Measurements from ENCODE around the gene USP31. TPM values are rescaled to one million over a fixed set of nuclear protein-coding genes. Genes with fewer than 3 reads are reported as not detected.

The USP31 gene
- total RNA-seq, 2 experiments from 2014 or later, result 6.2 to 6.8 TPM

- H3K4me3 Mint-ChIP-seq, result no peak overlapping the region
- no peak for ATAC-seq
- POLR2A ChIA-PET, result no interaction called here
- H3K9me3 Mint-ChIP-seq (ENCODE audit: insufficient read depth), result no peaks in the 10 kb centered on the region
- H3K27me3 Mint-ChIP-seq (ENCODE audit: low read depth), result peaks cover 2% of the 10 kb centered on the region
- H3K27ac Mint-ChIP-seq, result no peak overlapping the region
- no peak for DNase-seq
- no peaks in the 10 kb centered on the region for H3K4me1 Mint-ChIP-seq (ENCODE audit: low read depth)
- CTCF ChIA-PET, result no interaction called here
- H3K36me3 Mint-ChIP-seq (ENCODE audit: low read depth), result peaks cover 6% of the 10 kb centered on the region
Measured at GRCh38 chr16:23064639-23065038, 84.6 kb downstream of the USP31 start.

DNA sequence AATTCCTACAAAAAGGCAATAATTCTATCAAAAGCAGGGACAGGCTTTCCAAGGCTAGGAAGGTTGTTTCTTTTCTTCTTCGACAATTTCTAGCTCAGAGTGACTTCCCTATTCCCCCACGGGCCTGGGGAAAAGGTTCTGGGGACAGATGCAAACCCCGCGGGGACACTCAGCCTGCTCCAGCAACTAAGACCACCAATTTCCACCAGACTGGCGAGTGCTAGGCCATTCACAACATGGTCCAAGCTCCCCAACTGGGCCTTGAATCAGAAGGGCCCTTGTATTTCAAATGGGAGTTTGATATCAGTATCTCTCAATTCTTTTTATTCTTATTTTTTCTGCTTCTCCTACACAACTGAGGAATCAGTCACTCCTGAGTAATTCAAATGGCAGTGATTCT lies 86.7 kb downstream of the USP31 start:
- ChIA-PET CTCF (interaction anchor here (0.7 kb wide), 1 partner anchor 18 kb away, joined by 3 read pairs; no protein-coding TSS in a partner anchor), POLR2A (no interaction called here)
- Mint-ChIP-seq H3K9me3 (ENCODE audit: insufficient read depth) (no peaks in the 10 kb centered on the region), H3K27ac (no peak overlapping the region), H3K4me1 (ENCODE audit: low read depth) (no peaks in the 10 kb centered on the region), H3K27me3 (ENCODE audit: low read depth) (peaks cover 6% of the 10 kb centered on the region), H3K4me3 (no peak overlapping the region), H3K36me3 (ENCODE audit: low read depth) (no peaks in the 10 kb centered on the region)
- ATAC-seq, result no peak
- DNase-seq, result no peak

DNA sequence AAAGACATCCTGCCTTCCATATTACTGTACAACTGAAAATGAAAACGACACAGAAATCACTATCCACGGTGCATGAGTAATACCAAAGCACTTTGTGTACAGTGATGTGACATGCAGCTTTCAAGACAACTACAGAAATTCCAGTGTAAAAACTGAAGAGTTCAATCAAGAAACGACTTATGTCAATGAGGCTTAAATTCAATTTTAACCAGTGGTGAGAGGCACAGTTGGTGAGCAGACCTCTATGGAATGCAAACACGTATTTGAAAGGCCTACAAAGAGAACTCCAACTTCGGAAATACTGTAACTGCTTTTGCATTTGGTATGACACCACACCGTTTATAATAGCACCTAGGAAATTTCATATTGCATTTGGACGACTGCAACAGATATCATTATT lies 87.6 kb downstream of the USP31 start:
- ATAC-seq (no peak), DNase-seq (no peak)
- H3K36me3 Mint-ChIP-seq (ENCODE audit: low read depth), result no peaks in the 10 kb centered on the region
- CTCF ChIA-PET, result interaction anchor here (1.5 kb wide), 1 partner anchor 15 kb away, joined by 4 read pairs; no protein-coding TSS in a partner anchor
- POLR2A ChIA-PET, result interaction anchor here (0.7 kb wide), 1 partner anchor 358 kb away, joined by 4 read pairs; no protein-coding TSS in a partner anchor
- no peak overlapping the region for H3K27ac Mint-ChIP-seq
- peaks cover 10% of the 10 kb centered on the region for H3K27me3 Mint-ChIP-seq (ENCODE audit: low read depth)
- no peak overlapping the region for H3K4me3 Mint-ChIP-seq
- no peaks in the 10 kb centered on the region for H3K4me1 Mint-ChIP-seq (ENCODE audit: low read depth)
- no peaks in the 10 kb centered on the region for H3K9me3 Mint-ChIP-seq (ENCODE audit: insufficient read depth)

GRCh38 chr16:23060458-23061320 lies 88.6 kb downstream of the USP31 start:
- H3K27ac Mint-ChIP-seq, result no peak overlapping the region
- ChIA-PET CTCF (interaction anchor here (0.6 to 1.5 kb wide), 4 partner anchors 10 to 374 kb away, joined by 3 to 4 read pairs (median 4); no protein-coding TSS in a partner anchor), POLR2A (no interaction called here)
- peak; percentile 60 for ATAC-seq
- H3K4me1 Mint-ChIP-seq (ENCODE audit: low read depth), result no peaks in the 10 kb centered on the region
- peaks cover 14% of the 10 kb centered on the region for H3K27me3 Mint-ChIP-seq (ENCODE audit: low read depth)
- no peaks in the 10 kb centered on the region for H3K36me3 Mint-ChIP-seq (ENCODE audit: low read depth)
- H3K4me3 Mint-ChIP-seq, result no peak overlapping the region
- H3K9me3 Mint-ChIP-seq (ENCODE audit: insufficient read depth), result no peaks in the 10 kb centered on the region
- peak; percentile 63 for DNase-seq

GRCh38 chr16:23059433-23059832 lies 89.8 kb downstream of the USP31 start:
- POLR2A ChIA-PET, result no interaction called here
- Mint-ChIP-seq H3K9me3 (ENCODE audit: insufficient read depth) (no peaks in the 10 kb centered on the region), H3K4me3 (no peak overlapping the region), H3K36me3 (ENCODE audit: low read depth) (no peaks in the 10 kb centered on the region), H3K27me3 (ENCODE audit: low read depth) (peaks cover 22% of the 10 kb centered on the region), H3K4me1 (ENCODE audit: low read depth) (no peaks in the 10 kb centered on the region), H3K27ac (no peak overlapping the region)
- DNase-seq (no peak), ATAC-seq (no peak)
- CTCF ChIA-PET, result interaction anchor here (0.7 kb wide), 1 partner anchor 161 kb away, joined by 3 read pairs; no protein-coding TSS in a partner anchor

- ChIA-PET POLR2A (interaction anchor here (0.6 kb wide), 1 partner anchor 382 kb away, joined by 3 read pairs; no protein-coding TSS in a partner anchor), CTCF (no interaction called here)
- no peaks in the 10 kb centered on the region for H3K9me3 Mint-ChIP-seq (ENCODE audit: insufficient read depth)
- no peak overlapping the region for H3K4me3 Mint-ChIP-seq
- H3K27me3 Mint-ChIP-seq (ENCODE audit: low read depth), result peaks cover 24% of the 10 kb centered on the region
- no peak overlapping the region for H3K27ac Mint-ChIP-seq
- ATAC-seq, result no peak
- H3K36me3 Mint-ChIP-seq (ENCODE audit: low read depth), result no peaks in the 10 kb centered on the region
- DNase-seq, result no peak
- no peaks in the 10 kb centered on the region for H3K4me1 Mint-ChIP-seq (ENCODE audit: low read depth)
Measured at GRCh38 chr16:23058576-23058975, 90.7 kb downstream of the USP31 start.

DNA sequence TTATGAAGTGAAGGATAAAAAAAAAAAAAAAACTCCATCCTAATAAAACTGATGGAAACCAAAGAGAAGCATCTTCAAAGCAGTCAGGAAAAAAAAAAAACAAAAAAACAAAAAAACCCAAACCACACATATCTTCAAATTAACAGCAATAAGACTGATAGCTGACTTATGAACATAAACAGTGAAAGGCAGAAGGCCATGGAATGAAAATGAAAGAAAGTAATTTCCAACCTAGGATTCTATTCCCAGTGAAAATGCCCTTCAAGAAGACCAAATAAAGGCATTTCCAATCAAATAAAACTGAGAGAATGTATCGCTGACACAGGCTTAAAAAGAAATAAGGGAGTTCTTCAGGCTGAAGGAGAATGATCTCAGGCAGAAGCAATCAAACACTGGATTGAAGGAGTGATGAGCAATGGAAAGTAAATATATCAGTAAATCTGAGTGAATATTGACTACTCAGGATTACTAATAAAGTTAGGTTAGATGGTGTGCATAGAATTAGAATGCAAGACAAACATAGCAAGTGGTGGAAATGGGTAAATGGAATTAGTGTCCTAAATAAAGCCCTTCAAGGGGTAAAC lies 92.1 kb downstream of the USP31 start:
- no peaks in the 10 kb centered on the region for H3K9me3 Mint-ChIP-seq (ENCODE audit: insufficient read depth)
- H3K36me3 Mint-ChIP-seq (ENCODE audit: low read depth), result no peaks in the 10 kb centered on the region
- H3K4me3 Mint-ChIP-seq, result no peak overlapping the region
- ChIA-PET CTCF (no interaction called here), POLR2A (no interaction called here)
- DNase-seq (no peak), ATAC-seq (no peak)
- peaks cover 26% of the 10 kb centered on the region for H3K27me3 Mint-ChIP-seq (ENCODE audit: low read depth)
- no peaks in the 10 kb centered on the region for H3K4me1 Mint-ChIP-seq (ENCODE audit: low read depth)
- H3K27ac Mint-ChIP-seq, result no peak overlapping the region

DNA sequence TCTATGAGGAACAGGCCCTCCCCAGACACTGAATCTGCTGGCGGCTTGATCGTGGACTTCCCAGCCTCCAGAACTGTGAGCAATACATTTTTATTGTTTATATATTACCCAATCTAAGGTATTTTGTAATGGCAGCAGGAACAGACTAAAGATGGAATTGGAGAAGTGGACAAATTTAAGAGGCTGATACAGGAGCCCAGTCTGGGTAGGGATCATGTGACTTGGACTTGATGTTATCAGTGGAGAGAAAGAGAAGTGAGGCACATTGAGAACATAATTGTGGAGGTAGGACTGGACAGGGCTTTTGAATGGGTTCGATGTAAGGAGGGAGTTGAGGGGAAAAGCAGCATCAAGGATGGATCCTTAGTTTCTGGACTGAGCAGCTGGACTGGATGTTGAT lies 93.8 kb downstream of the USP31 start:
- ChIA-PET CTCF (no interaction called here), POLR2A (no interaction called here)
- Mint-ChIP-seq H3K4me3 (no peak overlapping the region), H3K4me1 (ENCODE audit: low read depth) (no peaks in the 10 kb centered on the region), H3K27ac (no peak overlapping the region), H3K36me3 (ENCODE audit: low read depth) (no peaks in the 10 kb centered on the region), H3K27me3 (ENCODE audit: low read depth) (peaks cover 26% of the 10 kb centered on the region), H3K9me3 (ENCODE audit: insufficient read depth) (no peaks in the 10 kb centered on the region)
- ATAC-seq (no peak), DNase-seq (no peak)

DNA sequence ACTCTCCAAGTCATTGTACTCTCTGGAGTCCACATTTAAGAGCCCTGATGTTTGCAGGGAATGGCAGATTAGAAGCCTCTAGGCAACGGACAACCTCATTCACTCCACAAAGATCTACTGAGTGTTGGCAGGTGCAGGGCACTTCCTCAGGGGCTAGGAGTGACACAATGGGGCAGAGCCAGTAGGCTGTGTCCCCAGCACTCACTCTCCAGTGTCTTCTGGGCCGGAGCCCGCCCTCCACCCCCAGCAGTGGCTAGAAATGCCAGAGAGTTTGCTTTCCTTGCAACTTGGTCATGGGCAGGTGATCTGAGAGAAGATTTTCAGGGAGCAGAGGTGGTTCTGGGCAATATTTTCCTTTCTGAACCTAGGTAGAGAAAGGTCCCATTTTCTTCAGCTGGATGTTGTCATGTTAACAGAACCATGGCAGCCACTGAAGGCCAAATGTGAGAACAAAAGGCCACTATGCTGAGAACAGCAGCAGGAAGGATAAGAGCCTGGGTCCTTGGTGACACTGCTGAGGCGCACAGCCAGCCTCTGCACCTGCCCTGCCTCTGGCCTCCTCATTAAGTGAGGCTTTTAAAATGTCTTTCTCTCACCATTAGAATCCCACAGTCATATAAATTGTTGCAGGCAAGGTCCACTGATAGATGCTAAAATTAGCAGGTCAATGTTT lies 96.2 kb downstream of the USP31 start:
- Mint-ChIP-seq H3K27me3 (ENCODE audit: low read depth) (peaks cover 26% of the 10 kb centered on the region), H3K9me3 (ENCODE audit: insufficient read depth) (no peaks in the 10 kb centered on the region), H3K4me3 (no peak overlapping the region), H3K27ac (no peak overlapping the region), H3K4me1 (ENCODE audit: low read depth) (no peaks in the 10 kb centered on the region), H3K36me3 (ENCODE audit: low read depth) (no peaks in the 10 kb centered on the region)
- CTCF ChIA-PET, result no interaction called here
- POLR2A ChIA-PET, result no interaction called here
- DNase-seq (no peak), ATAC-seq (no peak)

DNA sequence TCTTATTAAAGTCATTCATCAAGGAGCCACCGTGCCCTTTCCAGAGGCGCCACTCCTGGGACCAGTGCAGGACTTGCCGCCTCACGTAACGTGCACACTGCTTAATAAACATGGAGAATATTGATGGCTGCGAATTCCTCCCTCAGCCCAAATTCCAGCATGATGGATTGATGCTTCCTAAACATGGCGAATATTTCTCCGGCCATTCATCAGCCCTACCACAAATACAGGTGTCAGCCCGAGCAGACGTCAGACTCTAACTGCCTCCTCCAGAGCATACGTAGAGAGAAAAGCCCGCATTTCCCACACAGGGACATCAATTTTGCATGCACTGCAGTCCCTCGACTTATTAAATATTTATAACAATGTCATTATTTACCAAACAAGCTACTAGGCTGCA lies 97.0 kb downstream of the USP31 start:
- DNase-seq, result no peak
- Mint-ChIP-seq H3K4me1 (ENCODE audit: low read depth) (no peaks in the 10 kb centered on the region), H3K27ac (no peak overlapping the region), H3K4me3 (no peak overlapping the region), H3K9me3 (ENCODE audit: insufficient read depth) (no peaks in the 10 kb centered on the region), H3K36me3 (ENCODE audit: low read depth) (no peaks in the 10 kb centered on the region), H3K27me3 (ENCODE audit: low read depth) (peaks cover 29% of the 10 kb centered on the region)
- ChIA-PET CTCF (no interaction called here), POLR2A (no interaction called here)
- no peak for ATAC-seq

GRCh38 chr16:23051587-23051986 lies 97.7 kb downstream of the USP31 start:
- no peak overlapping the region for H3K27ac Mint-ChIP-seq
- POLR2A ChIA-PET, result no interaction called here
- no peak overlapping the region for H3K4me3 Mint-ChIP-seq
- peaks cover 28% of the 10 kb centered on the region for H3K27me3 Mint-ChIP-seq (ENCODE audit: low read depth)
- H3K36me3 Mint-ChIP-seq (ENCODE audit: low read depth), result no peaks in the 10 kb centered on the region
- no peaks in the 10 kb centered on the region for H3K9me3 Mint-ChIP-seq (ENCODE audit: insufficient read depth)
- DNase-seq (no peak), ATAC-seq (no peak)
- H3K4me1 Mint-ChIP-seq (ENCODE audit: low read depth), result no peaks in the 10 kb centered on the region
- CTCF ChIA-PET, result no interaction called here

DNA sequence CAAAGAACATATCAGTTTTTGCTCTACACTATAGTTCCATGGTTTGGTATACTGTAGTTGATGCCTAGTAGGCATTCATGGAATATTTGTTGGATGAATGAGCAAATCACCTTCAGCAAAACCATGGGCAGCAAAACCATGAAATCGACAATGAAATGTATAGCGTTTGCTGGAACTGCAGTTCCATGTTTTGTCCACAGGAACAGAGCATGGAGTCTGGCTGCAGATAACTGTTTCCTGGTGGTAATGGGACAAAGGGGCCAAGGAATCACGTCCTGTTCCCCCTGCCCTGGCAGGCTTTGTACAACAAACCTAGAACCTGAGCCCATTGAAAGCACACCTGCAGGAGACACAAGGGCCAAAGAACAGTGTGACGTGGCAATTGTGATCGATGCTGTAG lies 101.1 kb downstream of the USP31 start:
- CTCF ChIA-PET, result no interaction called here

More for the DNA sequence above, 101.1 kb downstream of the USP31 start:
- Mint-ChIP-seq H3K36me3 (ENCODE audit: low read depth) (no peaks in the 10 kb centered on the region), H3K4me1 (ENCODE audit: low read depth) (no peaks in the 10 kb centered on the region), H3K9me3 (ENCODE audit: insufficient read depth) (no peaks in the 10 kb centered on the region), H3K27ac (no peak overlapping the region), H3K4me3 (no peak overlapping the region), H3K27me3 (ENCODE audit: low read depth) (peaks cover 22% of the 10 kb centered on the region)
- no peak for ATAC-seq
- no peak for DNase-seq
- POLR2A ChIA-PET, result no interaction called here

All from activated CD8-positive, alpha-beta T cell treated with anti-CD3 and anti-CD28 coated beads, Interleukin-2, amount 10 ng/mL, durations not matched to agents 7 days and 5 days (primary cell).